ENCODE measurements around the gene ZNF319. TPM values are rescaled to one million over a fixed set of nuclear protein-coding genes. Genes with fewer than 3 reads are reported as not detected.

The ZNF319 gene
- total and polyA plus RNA-seq, 2 of the 8 experiments (the other 6 are each of a cell fraction or from before 2014, with no cell fraction given), result 3.3 to 5.5 TPM

DNA sequence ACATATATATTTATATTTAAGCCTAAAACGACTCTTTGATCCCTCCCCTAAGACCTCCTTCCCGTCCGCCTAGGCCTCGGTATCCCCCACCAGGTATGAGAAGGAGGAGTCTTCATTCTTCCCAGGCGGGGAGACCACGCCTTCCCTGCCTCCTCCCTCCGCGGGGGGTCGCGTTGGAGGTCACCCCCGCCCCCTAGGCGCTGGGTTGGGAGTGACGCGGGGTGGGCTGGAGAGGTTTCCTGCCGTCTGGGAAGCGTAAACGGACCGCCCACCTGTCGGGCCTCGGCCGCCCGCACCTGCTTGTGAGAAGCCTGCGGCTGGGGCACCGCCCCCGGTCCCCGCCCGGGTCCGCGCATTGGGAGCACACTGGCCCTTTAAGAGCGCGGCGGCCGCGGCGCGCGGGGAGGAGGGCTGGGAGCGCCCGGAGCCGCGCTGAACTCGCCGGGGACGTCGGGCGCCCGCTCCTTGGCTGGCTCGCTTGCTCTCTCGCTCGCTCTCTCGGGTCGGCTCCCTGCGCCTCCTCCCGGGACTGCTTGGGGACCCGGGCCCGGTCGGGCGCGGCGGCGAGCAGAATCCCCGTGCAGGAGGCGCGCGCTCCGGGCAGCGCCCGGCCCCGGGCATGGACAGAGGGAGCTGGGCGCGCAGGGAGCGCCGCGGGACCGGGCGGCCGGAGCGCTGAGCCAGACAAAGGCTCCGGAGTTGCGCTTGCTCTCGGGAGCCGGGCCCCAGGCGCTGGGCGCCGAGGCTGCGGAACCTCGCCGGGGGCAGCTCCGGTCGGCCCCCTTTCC, 25.1 kb upstream of the ZNF319 start, which contains the start of gene MMP15 (continued):
- TF ChIP-seq HDAC2 (IDR thresholded peaks at IDR 0.05; ENCODE audit: borderline replicate concordance in 1 of 2, low read depth in 2 of 2, low read length in 2 of 2) (0 out of 4 replicates have a peak, but pooled peaks have one; percentile 21 to 63), SP4 (IDR thresholded peaks at IDR 0.05; ENCODE audit: low read length) (no peak), NANOG (IDR thresholded peaks at IDR 0.05; ENCODE audit: insufficient read depth, low read depth, low read length, poor library complexity, severe bottlenecking) (no peak), RXRA (IDR thresholded peaks at IDR 0.05; ENCODE audit: insufficient read depth, low read depth, low read length) (no peak)
- TF ChIP-seq, protein P1, sequence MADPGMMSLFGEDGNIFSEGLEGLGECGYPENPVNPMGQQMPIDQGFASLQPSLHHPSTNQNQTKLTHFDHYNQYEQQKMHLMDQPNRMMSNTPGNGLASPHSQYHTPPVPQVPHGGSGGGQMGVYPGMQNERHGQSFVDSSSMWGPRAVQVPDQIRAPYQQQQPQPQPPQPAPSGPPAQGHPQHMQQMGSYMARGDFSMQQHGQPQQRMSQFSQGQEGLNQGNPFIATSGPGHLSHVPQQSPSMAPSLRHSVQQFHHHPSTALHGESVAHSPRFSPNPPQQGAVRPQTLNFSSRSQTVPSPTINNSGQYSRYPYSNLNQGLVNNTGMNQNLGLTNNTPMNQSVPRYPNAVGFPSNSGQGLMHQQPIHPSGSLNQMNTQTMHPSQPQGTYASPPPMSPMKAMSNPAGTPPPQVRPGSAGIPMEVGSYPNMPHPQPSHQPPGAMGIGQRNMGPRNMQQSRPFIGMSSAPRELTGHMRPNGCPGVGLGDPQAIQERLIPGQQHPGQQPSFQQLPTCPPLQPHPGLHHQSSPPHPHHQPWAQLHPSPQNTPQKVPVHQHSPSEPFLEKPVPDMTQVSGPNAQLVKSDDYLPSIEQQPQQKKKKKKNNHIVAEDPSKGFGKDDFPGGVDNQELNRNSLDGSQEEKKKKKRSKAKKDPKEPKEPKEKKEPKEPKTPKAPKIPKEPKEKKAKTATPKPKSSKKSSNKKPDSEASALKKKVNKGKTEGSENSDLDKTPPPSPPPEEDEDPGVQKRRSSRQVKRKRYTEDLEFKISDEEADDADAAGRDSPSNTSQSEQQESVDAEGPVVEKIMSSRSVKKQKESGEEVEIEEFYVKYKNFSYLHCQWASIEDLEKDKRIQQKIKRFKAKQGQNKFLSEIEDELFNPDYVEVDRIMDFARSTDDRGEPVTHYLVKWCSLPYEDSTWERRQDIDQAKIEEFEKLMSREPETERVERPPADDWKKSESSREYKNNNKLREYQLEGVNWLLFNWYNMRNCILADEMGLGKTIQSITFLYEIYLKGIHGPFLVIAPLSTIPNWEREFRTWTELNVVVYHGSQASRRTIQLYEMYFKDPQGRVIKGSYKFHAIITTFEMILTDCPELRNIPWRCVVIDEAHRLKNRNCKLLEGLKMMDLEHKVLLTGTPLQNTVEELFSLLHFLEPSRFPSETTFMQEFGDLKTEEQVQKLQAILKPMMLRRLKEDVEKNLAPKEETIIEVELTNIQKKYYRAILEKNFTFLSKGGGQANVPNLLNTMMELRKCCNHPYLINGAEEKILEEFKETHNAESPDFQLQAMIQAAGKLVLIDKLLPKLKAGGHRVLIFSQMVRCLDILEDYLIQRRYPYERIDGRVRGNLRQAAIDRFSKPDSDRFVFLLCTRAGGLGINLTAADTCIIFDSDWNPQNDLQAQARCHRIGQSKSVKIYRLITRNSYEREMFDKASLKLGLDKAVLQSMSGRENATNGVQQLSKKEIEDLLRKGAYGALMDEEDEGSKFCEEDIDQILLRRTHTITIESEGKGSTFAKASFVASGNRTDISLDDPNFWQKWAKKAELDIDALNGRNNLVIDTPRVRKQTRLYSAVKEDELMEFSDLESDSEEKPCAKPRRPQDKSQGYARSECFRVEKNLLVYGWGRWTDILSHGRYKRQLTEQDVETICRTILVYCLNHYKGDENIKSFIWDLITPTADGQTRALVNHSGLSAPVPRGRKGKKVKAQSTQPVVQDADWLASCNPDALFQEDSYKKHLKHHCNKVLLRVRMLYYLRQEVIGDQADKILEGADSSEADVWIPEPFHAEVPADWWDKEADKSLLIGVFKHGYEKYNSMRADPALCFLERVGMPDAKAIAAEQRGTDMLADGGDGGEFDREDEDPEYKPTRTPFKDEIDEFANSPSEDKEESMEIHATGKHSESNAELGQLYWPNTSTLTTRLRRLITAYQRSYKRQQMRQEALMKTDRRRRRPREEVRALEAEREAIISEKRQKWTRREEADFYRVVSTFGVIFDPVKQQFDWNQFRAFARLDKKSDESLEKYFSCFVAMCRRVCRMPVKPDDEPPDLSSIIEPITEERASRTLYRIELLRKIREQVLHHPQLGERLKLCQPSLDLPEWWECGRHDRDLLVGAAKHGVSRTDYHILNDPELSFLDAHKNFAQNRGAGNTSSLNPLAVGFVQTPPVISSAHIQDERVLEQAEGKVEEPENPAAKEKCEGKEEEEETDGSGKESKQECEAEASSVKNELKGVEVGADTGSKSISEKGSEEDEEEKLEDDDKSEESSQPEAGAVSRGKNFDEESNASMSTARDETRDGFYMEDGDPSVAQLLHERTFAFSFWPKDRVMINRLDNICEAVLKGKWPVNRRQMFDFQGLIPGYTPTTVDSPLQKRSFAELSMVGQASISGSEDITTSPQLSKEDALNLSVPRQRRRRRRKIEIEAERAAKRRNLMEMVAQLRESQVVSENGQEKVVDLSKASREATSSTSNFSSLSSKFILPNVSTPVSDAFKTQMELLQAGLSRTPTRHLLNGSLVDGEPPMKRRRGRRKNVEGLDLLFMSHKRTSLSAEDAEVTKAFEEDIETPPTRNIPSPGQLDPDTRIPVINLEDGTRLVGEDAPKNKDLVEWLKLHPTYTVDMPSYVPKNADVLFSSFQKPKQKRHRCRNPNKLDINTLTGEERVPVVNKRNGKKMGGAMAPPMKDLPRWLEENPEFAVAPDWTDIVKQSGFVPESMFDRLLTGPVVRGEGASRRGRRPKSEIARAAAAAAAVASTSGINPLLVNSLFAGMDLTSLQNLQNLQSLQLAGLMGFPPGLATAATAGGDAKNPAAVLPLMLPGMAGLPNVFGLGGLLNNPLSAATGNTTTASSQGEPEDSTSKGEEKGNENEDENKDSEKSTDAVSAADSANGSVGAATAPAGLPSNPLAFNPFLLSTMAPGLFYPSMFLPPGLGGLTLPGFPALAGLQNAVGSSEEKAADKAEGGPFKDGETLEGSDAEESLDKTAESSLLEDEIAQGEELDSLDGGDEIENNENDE (IDR thresholded peaks at IDR 0.05; ENCODE audit: insufficient replicate concordance, low read length), result no peak
